GM23248 (cell line): ENCODE measurements around the gene TPK1. TPM values are rescaled to one million over a fixed set of nuclear protein-coding genes. Genes with fewer than 3 reads are reported as not detected.

Experiments
- DNase-seq: peaks from one replicate; pipeline ENCODE4 v3.0.0-alpha.2; 2015
- H2AFZ ChIP-seq: fragments of 200-600 bp; sonication (generic); 2 replicates; pipeline ENCODE4 v1.6.1; 2016; ENCODE audit warnings: antibody characterized with exemption
- H3F3A ChIP-seq: fragments of 200-600 bp; sonication (generic); 2 replicates; pipeline ENCODE4 v1.6.1; 2016; ENCODE audit warnings: mild to moderate bottlenecking, antibody characterized with exemption, mixed run types; ENCODE audit not compliant: insufficient read depth
- H3K27ac ChIP-seq: fragments of 200-600 bp; sonication (generic); 2 replicates; pipeline ENCODE4 v1.5.1; 2016; ENCODE audit warnings: mild to moderate bottlenecking
- H3K27me3 ChIP-seq: fragments of 200-600 bp; sonication (generic); replicated peaks from 2 replicates; pipeline ENCODE4 v1.6.1; 2016; ENCODE audit warnings: mild to moderate bottlenecking; ENCODE audit not compliant: insufficient read depth
- H3K36me3 ChIP-seq: fragments of 200-600 bp; sonication (generic); 2 replicates; pipeline ENCODE4 v1.6.1; 2016; ENCODE audit warnings: low read depth, mild to moderate bottlenecking
- H3K4me1 ChIP-seq: fragments of 200-600 bp; sonication (generic); 2 replicates; pipeline ENCODE4 v1.6.1; 2016; ENCODE audit warnings: mild to moderate bottlenecking; ENCODE audit not compliant: insufficient read depth
- H3K4me2 ChIP-seq: fragments of 200-600 bp; sonication (generic); one replicate; pipeline ENCODE4 v1.6.1; 2016; ENCODE audit warnings: mild to moderate bottlenecking; ENCODE audit not compliant: unreplicated experiment
- H3K4me3 ChIP-seq: fragments of 200-600 bp; sonication (generic); 2 replicates; pipeline ENCODE4 v1.5.1; 2016; ENCODE audit warnings: mild to moderate bottlenecking
- H3K79me2 ChIP-seq: fragments of 200-600 bp; sonication (generic); 2 replicates; pipeline ENCODE4 v1.6.1; 2016; ENCODE audit warnings: mild to moderate bottlenecking; ENCODE audit not compliant: insufficient read depth
- H3K9ac ChIP-seq: fragments of 200-600 bp; sonication (generic); 2 replicates; pipeline ENCODE4 v1.6.1; 2016; ENCODE audit warnings: mild to moderate bottlenecking
- H3K9me2 ChIP-seq: fragments of 200-600 bp; sonication (generic); 2 replicates; pipeline ENCODE4 v1.6.1; 2016; ENCODE audit warnings: mixed run types, mild to moderate bottlenecking, moderate library complexity; ENCODE audit not compliant: insufficient read depth
- H3K9me3 ChIP-seq: fragments of 200-600 bp; sonication (generic); one replicate; pipeline ENCODE4 v1.6.1; 2017; ENCODE audit warnings: low read depth
- H4K20me1 ChIP-seq: fragments of 200-600 bp; sonication (generic); 2 replicates; pipeline ENCODE4 v1.6.0; 2016; ENCODE audit not compliant: insufficient read depth
- EZH2 ChIP-seq: fragments of 200-600 bp; sonication (generic); IDR thresholded peaks from 2 replicates; pipeline ENCODE4 v1.6.1; 2018; ENCODE audit warnings: antibody characterized with exemption, mild to moderate bottlenecking; ENCODE audit not compliant: insufficient read depth, poor library complexity, severe bottlenecking
- EZH2phosphoT487 ChIP-seq: fragments of 200-600 bp; sonication (generic); IDR thresholded peaks from 2 replicates; pipeline ENCODE4 v1.6.1; 2018; ENCODE audit warnings: antibody characterized with exemption, moderate library complexity, mild to moderate bottlenecking, low read depth; ENCODE audit not compliant: insufficient read depth
- WGBS, 2 experiments: methylation state at CpG; one replicate each; pipeline ENCODE4 v1.1.6; 2015 to 2017; ENCODE audit warnings: low lambda C conversion rate in 2 of 2, low coverage in 1 of 2; ENCODE audit errors: missing lambda C conversion rate in 2 of 2; 5-methylcytosine and 5-hydroxymethylcytosine counted together
- in situ Hi-C: fragments of 300-500 bp; cut with MboI; formaldehyde crosslinking; loops from 2 replicates; pipeline ENCODE4 v1.15.0; 2020
- polyA plus RNA-seq: library from polyadenylated mRNA; unstranded; fragments of >200 nt; fragmentation: Nextera tagmentation; extraction: Ambion mirVana; gene quantifications from 2 replicates; pipeline ENCODE4 v1.2.1, GENCODE V29; 2016
- total RNA-seq: library from RNA; depleted of rRNA; stranded (reverse); fragments of >200 nt; shearing (Covaris generic); gene quantifications from 2 replicates; pipeline ENCODE4 v1.2.3, GENCODE V29; 2014

The TPK1 gene
- total and polyA plus RNA-seq, 2 experiments from 2014 or later: 2.9 to 3.7 TPM

- Histone ChIP-seq H3F3A (no peaks in the 10 kb centered on the region), H4K20me1 (no peaks in the 10 kb centered on the region), H3K36me3 (no peaks in the 10 kb centered on the region), H3K4me2 (no peak overlapping the region), H3K4me3 (no peak overlapping the region), H2AFZ (no peak overlapping the region), H3K4me1 (no peaks in the 10 kb centered on the region), H3K27ac (no peak overlapping the region), H3K27me3 (no peaks in the 10 kb centered on the region), H3K9ac (no peak overlapping the region), H3K79me2 (no peaks in the 10 kb centered on the region), H3K9me3 (no peaks in the 10 kb centered on the region), H3K9me2 (no peaks in the 10 kb centered on the region)
- 27 to 38% methylated on average over 1 of the region's 1 CpG for whole genome bisulfite sequencing, 2 experiments
- in situ Hi-C loops: no loop called here
- TF ChIP-seq EZH2: no peak
- no peak for TF ChIP-seq EZH2phosphoT487
- no peak for DNase-seq
These were observed 341.5 kb downstream of the TPK1 start for GRCh38 chr7:144494355-144494754.

GRCh38 chr7:144489504-144489903 is 346.3 kb downstream of the TPK1 start:
- no peak overlapping the region for H3K4me2 ChIP-seq
- H3K9ac ChIP-seq: no peak overlapping the region
- no peak overlapping the region for H3K4me3 ChIP-seq
- no peak overlapping the region for H2AFZ ChIP-seq
- H3K27ac ChIP-seq: no peak overlapping the region
- no peaks in the 10 kb centered on the region for H4K20me1 ChIP-seq
- no peak for DNase-seq
- 57 to 64% methylated on average over 4 of the region's 4 CpGs for WGBS, 2 experiments
- no peaks in the 10 kb centered on the region for H3K4me1 ChIP-seq
- H3K36me3 ChIP-seq: no peaks in the 10 kb centered on the region
- no peaks in the 10 kb centered on the region for H3K9me2 ChIP-seq
- H3F3A ChIP-seq: no peaks in the 10 kb centered on the region
- no peaks in the 10 kb centered on the region for H3K9me3 ChIP-seq
- no peaks in the 10 kb centered on the region for H3K27me3 ChIP-seq
- H3K79me2 ChIP-seq: no peaks in the 10 kb centered on the region
- in situ Hi-C loops: no loop called here
- no peak for TF ChIP-seq EZH2phosphoT487

GRCh38 chr7:144488977-144489376 is 346.9 kb downstream of the TPK1 start:
- Histone ChIP-seq H4K20me1 (no peaks in the 10 kb centered on the region), H3K4me3 (no peak overlapping the region), H3K27me3 (no peaks in the 10 kb centered on the region), H2AFZ (no peak overlapping the region), H3K9me3 (no peaks in the 10 kb centered on the region), H3K9ac (no peak overlapping the region), H3F3A (no peaks in the 10 kb centered on the region), H3K9me2 (no peaks in the 10 kb centered on the region), H3K27ac (no peak overlapping the region), H3K36me3 (no peaks in the 10 kb centered on the region), H3K4me2 (no peak overlapping the region), H3K4me1 (no peaks in the 10 kb centered on the region), H3K79me2 (no peaks in the 10 kb centered on the region)
- no peak for DNase-seq
- TF ChIP-seq EZH2: no peak
- no peak for TF ChIP-seq EZH2phosphoT487
- in situ Hi-C loops: no loop called here
- WGBS, 2 experiments: 33 to 37% methylated on average over 4 of the region's 4 CpGs

GRCh38 chr7:144487901-144488300 is 348.0 kb downstream of the TPK1 start:
- in situ Hi-C loops: no loop called here
- no peak overlapping the region for H3K4me2 ChIP-seq
- no peaks in the 10 kb centered on the region for H4K20me1 ChIP-seq
- H3K4me3 ChIP-seq: no peak overlapping the region
- no peak for TF ChIP-seq EZH2
- no peak for TF ChIP-seq EZH2phosphoT487
- H2AFZ ChIP-seq: no peak overlapping the region
- no peaks in the 10 kb centered on the region for H3K79me2 ChIP-seq
- H3K4me1 ChIP-seq: no peaks in the 10 kb centered on the region
- no peaks in the 10 kb centered on the region for H3F3A ChIP-seq
- 27 to 30% methylated on average over 3 of the region's 3 CpGs for WGBS, 2 experiments
- H3K9ac ChIP-seq: no peak overlapping the region
- H3K27ac ChIP-seq: no peak overlapping the region
- H3K9me3 ChIP-seq: no peaks in the 10 kb centered on the region
- H3K36me3 ChIP-seq: no peaks in the 10 kb centered on the region
- DNase-seq: no peak
- H3K9me2 ChIP-seq: no peaks in the 10 kb centered on the region
- no peaks in the 10 kb centered on the region for H3K27me3 ChIP-seq

GRCh38 chr7:144484445-144484844 is 351.4 kb downstream of the TPK1 start:
- Histone ChIP-seq H3F3A (no peaks in the 10 kb centered on the region), H3K9me3 (no peaks in the 10 kb centered on the region), H4K20me1 (no peaks in the 10 kb centered on the region), H3K9me2 (no peaks in the 10 kb centered on the region), H3K9ac (no peak overlapping the region), H3K4me2 (no peak overlapping the region), H3K79me2 (no peaks in the 10 kb centered on the region), H3K27ac (no peak overlapping the region), H3K4me3 (no peak overlapping the region), H3K4me1 (no peaks in the 10 kb centered on the region), H2AFZ (no peak overlapping the region), H3K36me3 (no peaks in the 10 kb centered on the region), H3K27me3 (no peaks in the 10 kb centered on the region)
- WGBS, 2 experiments: 9 to 17% methylated on average over 2 of the region's 2 CpGs
- in situ Hi-C loops: no loop called here
- DNase-seq: no peak
- TF ChIP-seq EZH2phosphoT487 (no peak), EZH2 (no peak)
